Urothelium cell line (cell line): ENCODE results near the gene MITF.
A peak's percentile ranks its signal among the peaks of the same experiment; 100 is the strongest.

ENCODE experiments used
- DNase-seq: peaks from one replicate; pipeline ENCODE4 v3.0.0; 2011; ENCODE audit warnings: low spot score, mixed read lengths
- FAIRE-seq: peaks from 2 replicates; lab custom pipeline; 2011; peaks lifted over from hg19 to GRCh38; lab: Jason Lieb, UNC

MITF gene

GRCh38 chr3:69753179-69753775 lies 14.0 kb downstream of the MITF start:
- DNase-seq (no peak), FAIRE-seq (no peak)

GRCh38 chr3:69755795-69756194 lies 16.5 kb downstream of the MITF start:
- FAIRE-seq (no peak), DNase-seq (no peak)

GRCh38 chr3:69761896-69762767 lies 22.9 kb downstream of the MITF start:
- FAIRE-seq (no peak), DNase-seq (no peak)

DNA sequence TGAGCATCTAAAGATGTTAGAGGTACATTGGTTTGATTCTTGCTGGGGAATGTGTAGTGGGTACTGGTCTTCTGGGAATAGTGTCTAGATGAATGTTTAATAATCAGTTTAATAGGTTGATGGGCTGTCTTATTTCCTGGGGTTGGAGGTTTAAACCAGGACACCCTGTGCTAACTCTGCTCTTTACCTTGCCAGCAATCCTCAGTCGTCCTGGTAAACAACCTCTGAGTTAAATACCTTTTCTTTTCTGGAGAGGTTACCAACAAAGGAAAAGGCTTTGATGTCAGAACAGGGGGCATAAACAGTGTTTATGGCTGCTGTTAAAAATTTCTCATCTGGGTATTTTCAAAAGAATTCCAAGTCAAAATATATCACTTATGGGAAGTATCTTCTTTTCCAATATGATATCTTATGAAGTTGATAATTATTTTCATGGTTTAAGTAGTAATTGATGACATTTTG lies 23.5 kb downstream of the MITF start:
- FAIRE-seq (no peak), DNase-seq (no peak)

DNA sequence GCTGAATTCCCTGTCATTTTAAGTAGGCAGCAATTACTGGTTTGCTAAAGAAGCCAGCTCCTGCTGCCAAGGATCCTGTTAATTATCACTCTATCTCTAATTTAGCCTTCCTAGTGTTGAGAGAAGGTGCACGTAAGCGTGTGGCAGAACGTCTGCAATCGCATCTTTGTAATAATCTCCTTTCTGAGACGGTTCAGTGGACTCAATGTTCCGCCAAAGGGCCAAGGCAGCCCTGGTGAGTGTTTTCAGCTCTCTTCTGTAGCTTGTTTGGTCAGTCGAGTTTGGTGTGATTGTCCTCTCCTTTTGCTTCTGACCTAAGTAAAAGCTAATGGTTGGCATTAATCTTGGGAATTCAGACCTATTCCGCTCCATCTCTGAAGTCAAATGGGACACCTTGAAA lies 24.2 kb downstream of the MITF start:
- FAIRE-seq, result no peak

DNA sequence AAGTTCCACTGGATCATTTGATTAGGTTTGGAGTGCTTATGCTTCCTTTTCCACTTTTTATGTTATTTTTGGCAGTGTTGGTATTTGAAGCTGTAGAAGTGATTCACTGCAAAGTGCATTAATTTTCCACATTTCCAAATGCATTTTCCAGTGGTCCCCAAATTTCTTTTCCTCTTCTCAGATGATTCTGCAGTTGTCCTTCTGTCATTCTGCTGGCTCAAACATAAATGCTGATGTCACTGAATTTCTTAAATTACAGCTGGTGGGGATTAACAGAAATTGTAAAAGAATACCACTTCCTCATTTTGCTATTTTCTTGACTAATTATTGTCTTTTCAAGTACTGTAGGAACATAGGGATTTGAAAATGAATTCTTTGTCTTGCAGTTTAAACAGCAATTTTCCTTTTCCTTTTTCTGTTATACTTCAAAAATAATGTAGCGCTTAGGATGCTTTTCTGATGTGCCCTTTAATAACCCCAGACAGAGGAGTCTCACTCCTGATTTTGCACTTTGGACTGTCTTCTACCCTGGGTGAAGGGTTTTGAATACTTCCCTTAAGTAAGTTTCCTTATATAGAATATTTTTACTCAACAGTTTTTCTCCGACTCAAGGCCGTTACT lies 25.0 kb downstream of the MITF start:
- DNase-seq (no peak), FAIRE-seq (no peak)

More for the DNA sequence above, 24.2 kb downstream of the MITF start:
- no peak for DNase-seq

DNA sequence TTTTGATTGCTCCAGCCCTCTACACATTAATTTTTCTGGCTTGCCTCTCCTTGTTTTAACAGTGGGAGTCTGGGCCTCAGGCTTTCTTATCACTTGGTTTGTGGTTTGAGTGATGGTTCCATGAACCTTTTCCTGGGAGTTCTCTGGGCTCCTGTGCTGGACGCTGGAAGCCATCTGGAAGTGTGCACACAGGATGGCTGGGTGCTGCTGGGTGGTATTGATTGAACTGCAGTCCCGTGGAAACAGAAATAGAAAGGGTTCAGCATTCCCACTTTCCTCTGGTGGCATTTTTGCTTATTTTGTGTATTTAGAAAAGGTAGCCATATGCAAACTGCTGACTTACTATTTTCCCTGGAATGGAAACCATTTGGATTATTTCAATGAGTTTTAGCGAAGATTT lies 25.6 kb downstream of the MITF start:
- DNase-seq (no peak), FAIRE-seq (no peak)

DNA sequence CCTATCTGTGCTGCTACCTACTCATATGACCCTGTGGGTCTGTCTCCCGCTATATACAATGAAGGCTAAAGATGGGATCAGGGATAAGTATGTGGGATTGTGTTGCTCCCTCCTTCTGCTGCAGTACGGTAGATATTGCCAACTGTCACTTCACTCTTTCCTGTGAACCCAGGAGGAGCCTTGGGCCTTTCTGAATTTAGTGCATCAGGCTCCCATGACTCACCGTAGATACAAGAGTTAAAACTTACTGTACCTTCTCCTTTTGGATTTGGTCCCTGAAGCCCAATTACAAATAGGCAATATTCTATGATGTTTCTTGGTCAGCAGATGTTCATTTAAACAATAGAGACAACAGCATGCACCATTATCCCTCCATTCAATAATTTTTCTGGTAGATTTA lies 27.4 kb downstream of the MITF start:
- no peak for DNase-seq
- no peak for FAIRE-seq

GRCh38 chr3:69767571-69767970 lies 28.3 kb downstream of the MITF start:
- FAIRE-seq (no peak), DNase-seq (no peak)

- DNase-seq (no peak), FAIRE-seq (no peak)
Measured at GRCh38 chr3:69768438-69768837, 29.2 kb downstream of the MITF start.

DNA sequence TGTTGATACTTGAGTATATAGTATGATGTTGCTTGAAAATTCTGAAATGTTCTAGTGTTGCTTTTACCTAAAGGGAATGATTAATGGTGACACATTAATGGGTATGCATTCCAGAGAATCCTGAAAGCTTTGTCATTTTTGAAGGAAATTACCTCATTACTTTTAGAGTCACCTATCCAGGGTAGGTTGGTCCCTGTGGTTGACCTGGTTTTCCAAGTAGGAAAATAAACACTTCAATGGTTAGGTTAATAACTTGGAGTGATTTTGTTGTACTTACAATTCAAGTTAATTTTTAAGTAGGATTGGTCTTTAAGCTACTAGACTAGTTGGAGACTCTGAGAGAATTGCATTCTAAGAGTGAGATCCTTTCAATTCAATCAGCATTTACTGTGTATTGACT lies 31.0 kb downstream of the MITF start:
- no peak for FAIRE-seq
- peak; percentile 60 for DNase-seq

DNA sequence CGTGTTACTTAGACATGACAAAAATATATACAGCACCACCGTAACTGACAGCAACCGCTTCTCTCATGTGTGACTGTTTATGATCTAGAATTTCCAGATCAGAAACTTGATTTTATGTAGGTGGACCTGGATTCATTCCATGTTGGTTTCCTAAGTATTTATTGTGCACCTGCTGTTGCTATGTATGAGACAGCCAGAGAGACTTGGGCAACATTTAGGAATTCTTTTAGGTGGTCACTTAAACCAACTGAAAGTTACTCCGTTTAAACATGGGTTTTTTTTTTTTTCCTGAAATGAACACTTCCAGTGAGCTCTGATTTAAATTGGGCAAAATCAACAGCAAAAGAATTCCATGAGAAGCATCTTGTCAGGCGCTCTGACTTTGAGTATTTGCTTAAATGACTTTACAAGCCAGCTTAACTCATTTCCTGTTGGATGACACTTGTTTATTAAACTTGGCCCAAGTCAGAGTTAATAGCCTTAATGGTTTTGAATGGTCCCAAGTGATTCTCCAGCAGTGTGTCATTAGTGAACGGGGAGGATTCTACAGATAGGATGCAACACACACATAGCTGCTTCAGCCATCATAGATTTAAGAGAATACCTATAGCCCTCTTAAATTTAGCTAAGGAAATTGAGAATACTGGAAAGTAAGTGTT lies 31.8 kb downstream of the MITF start:
- DNase-seq, result no peak
- no peak for FAIRE-seq

DNA sequence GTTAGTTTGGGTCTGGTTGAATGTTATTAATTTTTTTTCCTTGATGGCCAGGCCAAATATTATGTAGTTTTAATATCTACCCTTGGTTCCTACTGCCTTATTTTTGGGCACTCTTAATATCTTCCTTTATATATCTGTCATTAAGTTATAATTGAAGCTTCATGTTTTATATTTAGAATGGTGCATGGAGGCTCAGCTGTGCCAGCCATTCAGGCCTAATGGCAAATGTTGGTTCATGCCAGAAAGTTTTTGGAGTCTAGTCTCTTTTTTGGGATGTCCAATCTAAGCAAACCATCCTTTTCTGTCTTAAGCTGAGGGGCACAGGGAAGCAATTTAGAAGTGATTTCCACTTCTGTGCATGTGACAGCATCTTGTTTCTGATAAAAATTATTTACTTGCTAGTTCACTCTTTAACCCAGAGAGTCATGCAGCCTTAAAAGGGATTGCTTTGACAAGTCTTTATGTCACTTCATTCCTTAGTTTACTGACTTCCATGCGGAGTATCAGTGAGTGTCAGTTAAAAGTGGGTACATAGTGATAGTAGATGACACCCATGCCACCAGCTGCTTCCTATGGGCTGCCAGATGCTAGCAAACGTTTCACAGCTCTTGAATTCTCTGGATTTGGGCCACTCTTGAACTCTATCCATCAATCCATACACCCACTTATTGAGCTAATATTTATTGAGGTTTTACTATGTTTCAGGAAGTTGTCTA lies 33.0 kb downstream of the MITF start:
- DNase-seq (no peak), FAIRE-seq (no peak)

GRCh38 chr3:69774029-69774428 lies 34.8 kb downstream of the MITF start:
- FAIRE-seq (no peak), DNase-seq (no peak)

- DNase-seq, result no peak
- FAIRE-seq, result no peak
Measured at GRCh38 chr3:69775751-69776150, 36.5 kb downstream of the MITF start.

GRCh38 chr3:69776289-69776688 lies 37.0 kb downstream of the MITF start:
- FAIRE-seq, result no peak
- no peak for DNase-seq

DNA sequence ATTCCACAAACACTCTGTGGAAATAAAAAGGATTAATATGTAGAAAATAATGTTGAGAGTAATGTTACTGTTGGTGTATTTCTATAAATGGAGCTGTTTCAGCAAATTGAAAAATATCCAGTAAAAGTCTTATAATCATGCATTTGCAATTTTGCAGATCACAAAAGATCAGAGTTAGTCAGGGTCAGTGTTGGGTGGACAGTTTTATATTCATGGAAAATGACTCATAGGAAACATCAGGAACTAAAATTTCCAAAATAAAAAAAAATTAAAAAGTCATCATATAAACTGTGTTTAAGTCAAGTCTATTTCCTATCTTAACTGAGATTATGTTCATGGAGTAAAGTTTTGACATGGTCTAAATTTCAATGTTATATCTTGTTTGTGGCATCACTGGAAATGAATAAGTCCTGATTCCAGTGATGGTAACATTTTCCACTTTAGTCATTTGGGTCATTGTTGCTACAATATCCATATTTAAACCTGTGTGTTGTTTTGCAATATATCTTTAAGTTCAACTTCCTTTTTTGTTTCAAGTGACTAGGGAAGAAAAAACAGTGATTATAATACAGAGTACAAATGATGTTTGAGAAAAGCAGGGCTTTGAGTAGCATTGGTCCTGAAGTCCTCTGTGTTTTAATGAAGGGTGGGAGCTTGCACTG lies 37.8 kb downstream of the MITF start:
- no peak for FAIRE-seq
- DNase-seq, result no peak

DNA sequence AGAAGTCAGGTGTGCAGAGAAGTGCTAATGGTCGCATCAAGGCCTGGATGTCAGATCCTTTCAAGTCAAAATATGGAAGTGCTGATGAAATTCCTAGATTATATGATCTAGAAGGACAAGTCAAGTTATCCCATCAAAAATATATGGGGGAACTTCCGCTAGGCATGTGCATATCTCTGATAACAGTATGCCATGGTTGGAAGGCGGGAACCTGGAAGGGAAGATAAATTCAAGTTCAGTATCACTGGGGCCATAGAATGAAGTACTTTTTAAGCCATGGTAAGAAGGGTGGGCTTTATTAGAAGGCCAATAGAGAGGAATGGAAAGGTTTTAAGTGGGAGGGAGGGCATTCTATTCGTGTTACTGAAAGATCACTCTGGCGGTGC lies 38.3 kb downstream of the MITF start:
- DNase-seq (no peak), FAIRE-seq (no peak)

DNA sequence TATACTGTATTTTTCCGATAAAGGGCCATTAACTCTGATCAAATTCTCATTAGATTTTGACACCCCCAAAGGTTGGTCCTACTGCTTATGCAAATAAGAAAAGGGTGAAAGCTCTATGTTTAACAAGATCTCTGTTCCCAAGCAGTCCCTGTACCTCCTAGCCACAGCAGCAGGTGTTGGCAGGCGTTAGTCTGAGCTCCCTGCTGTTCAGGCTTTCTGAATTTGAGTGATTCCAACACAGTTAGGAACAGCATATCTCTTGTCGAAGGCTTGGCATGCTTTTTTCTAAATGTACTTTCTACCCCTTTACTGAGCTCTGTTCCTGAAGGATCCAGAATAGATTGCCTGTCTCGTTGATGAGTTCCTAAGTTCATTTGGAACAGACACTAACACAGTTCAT lies 42.3 kb downstream of the MITF start:
- DNase-seq, result no peak
- no peak for FAIRE-seq

DNA sequence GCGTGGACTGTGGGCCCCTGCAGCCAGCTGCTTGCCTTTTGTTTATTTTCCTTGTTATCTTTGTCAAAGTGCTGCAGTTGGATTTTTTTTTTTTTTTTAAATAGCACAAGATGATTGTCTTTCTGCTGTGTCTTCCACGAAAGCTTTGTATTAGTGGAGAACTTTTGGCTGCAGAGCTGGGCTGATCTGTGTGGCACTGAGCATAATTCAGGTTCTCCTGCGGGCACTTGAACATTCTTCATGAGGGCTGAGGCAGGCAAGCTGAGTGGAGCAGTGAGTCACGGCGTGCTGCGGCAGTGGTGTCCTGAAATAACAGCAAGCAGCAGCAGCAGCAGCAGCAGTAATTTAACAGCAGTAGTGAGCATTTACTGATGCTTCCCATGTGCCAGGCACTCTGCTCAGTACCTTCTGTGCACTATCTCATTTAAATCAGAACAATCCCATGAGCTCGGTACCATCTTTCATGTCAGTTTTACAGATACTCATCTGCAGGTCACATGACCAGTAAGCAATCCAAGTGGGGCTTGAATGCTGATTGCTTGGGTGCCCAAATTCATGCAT lies 45.8 kb downstream of the MITF start:
- DNase-seq (peak; percentile 86), FAIRE-seq (peak; percentile 92)
